Femur (tissue), 1 donor: ENCODE data around the gene S1PR3.
A peak's percentile ranks its signal among the peaks of the same experiment; 100 is the strongest.

ENCODE experiments used
- DNase-seq: peaks from one replicate; pipeline ENCODE4 v3.0.0-alpha.2; 2017

Gene S1PR3

GRCh38 chr9:89039664-89040063, 48.4 kb downstream of the S1PR3 start:
- DNase-seq, result no peak

- no peak for DNase-seq
Observed at GRCh38 chr9:89042984-89043383, 51.7 kb downstream of the S1PR3 start.

DNA sequence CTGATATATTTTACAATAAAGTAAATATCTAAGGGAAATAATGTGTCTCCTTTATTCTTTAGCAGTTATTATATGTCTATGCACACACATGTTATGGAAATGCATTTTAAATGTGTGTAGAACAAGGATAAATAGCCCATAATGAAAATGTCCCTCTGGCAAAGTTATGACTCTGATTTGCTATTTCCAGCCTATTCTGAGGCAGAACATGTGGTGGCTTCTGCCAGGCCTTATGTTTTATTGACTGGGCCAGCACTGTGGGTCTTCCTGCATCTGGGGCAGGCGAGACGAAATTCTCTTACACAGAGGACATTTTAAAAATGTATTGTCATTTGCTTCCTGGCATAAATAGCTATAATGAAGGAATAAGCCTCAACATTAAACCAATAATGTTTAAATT, 52.8 kb downstream of the S1PR3 start:
- no peak for DNase-seq

- DNase-seq, result no peak
Observed at GRCh38 chr9:89044881-89045280, 53.6 kb downstream of the S1PR3 start.

DNA sequence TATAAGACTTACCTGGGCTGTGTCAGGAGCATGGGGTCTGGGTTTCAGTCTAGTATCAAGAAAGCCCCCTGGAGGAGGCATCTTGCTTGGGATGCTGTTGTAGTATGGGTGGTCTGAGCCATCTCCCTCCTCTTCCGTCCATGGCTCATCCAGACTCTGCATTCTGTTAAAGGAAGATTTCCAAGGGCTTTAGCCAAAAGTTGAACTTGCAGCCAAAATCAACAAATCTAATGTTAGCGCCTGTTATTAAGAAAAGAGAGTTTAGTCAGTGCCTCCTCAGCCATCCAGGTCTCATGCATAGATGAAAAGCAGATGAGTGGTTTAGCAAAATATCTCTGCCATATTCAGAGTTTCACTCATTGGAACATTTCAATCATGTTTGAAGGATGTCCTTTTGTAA, 55.6 kb downstream of the S1PR3 start:
- peak; percentile 37 for DNase-seq

GRCh38 chr9:89047667-89048066, 56.4 kb downstream of the S1PR3 start:
- no peak for DNase-seq

DNA sequence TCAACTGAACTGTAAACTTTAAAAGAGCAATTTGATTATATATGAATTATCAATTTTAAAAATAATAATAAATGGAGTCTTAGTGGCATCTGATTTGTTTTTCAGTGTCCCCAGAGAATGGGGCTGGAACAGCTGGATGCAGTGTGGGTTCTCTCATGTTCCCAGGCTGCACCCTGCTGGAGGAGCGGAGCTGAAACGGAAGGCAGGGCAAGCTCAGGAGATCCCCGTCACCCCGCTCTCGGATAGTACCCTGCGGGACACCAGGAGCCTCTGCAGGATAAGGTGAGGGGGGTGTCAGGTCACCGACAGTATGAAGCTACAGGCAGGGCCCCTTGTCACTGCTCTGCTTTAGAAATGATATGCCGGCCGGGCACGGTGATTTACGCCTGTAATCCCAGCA, 57.3 kb downstream of the S1PR3 start:
- DNase-seq, result no peak

DNA sequence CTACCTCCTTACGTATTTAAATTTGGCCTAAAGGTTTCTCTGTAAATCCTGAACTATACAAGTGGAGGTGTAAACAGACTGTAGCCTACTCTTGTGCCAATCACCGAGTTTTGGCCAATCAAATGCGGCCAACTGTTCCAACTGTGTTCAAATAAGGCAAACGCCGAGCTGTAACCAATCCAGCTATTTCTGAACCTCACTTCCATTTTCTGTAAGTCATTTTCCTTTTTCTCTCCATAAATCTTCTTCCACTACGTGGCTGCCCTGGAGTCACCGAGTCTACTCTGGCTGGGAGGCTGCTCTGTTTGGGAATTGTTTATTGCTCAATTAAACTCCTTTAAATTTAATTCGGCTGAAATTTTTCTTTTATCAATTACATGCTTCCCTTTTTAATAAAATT, 58.4 kb downstream of the S1PR3 start:
- no peak for DNase-seq

DNA sequence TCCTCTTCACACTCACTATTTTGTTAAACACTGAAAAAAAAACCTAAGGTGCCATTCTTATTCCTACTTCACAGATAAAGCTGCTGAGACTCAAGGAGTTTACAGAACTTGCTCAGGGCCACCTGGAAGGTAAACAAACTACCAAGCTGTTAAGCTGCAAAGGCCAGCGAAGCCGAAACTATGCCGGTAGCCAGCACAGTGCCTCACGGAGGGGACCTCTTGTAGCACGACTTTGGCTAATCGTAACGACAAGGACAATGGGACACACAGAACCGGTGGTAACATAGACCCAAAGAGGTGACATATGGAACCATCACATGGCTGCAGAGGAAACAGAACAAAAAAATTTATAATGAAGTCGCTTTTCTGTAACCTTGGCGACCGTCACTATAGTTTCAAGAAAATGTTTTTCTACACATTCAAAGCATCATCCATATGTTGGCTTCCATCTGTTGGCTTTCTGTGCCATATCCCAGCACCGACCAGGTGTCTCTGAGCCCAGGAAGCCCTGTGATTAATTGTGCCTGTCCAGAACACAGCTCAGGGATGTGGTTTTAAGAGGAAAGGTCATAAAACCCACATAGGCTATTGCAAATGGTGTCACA, 60.3 kb downstream of the S1PR3 start:
- no peak for DNase-seq

- DNase-seq, result no peak
Observed at GRCh38 chr9:89052470-89053097, 61.3 kb downstream of the S1PR3 start.

GRCh38 chr9:89053301-89053700, 62.0 kb downstream of the S1PR3 start:
- no peak for DNase-seq
